HEK293 (cell line): Measurements from ENCODE around the gene TM4SF5.

ENCODE experiments used
- KLF9 ChIP-seq: fragments of 450-650 bp; formaldehyde crosslinking; IDR thresholded peaks from 2 replicates; pipeline ENCODE4 v1.5.1; 2016; ENCODE audit warnings: missing biosample characterization, missing genetic modification characterization, low read depth
- ZNF266 ChIP-seq: fragments of 450-650 bp; formaldehyde crosslinking; IDR thresholded peaks from 2 replicates; pipeline ENCODE4 v1.5.1; 2016; ENCODE audit warnings: missing biosample characterization, missing genetic modification characterization, low read depth
- ZNF677 ChIP-seq: fragments of 450-650 bp; IDR thresholded peaks from 2 replicates; pipeline ENCODE4 v1.5.0; 2018; ENCODE audit warnings: missing biosample characterization, mild to moderate bottlenecking, missing genetic modification characterization, moderate library complexity
- ZNF843 ChIP-seq: fragments of 450-650 bp; formaldehyde crosslinking; IDR thresholded peaks from 2 replicates; pipeline ENCODE4 v1.5.1; 2016; ENCODE audit warnings: missing biosample characterization, missing genetic modification characterization
- TF ChIP-seq, protein P1 (sequence below): fragments of 450-650 bp; formaldehyde crosslinking; IDR thresholded peaks from 2 replicates; pipeline ENCODE4 v1.5.1; 2016; ENCODE audit warnings: missing biosample characterization, missing genetic modification characterization
- TF ChIP-seq, protein P2 (sequence below): fragments of 450-650 bp; formaldehyde crosslinking; IDR thresholded peaks from 2 replicates; pipeline ENCODE4 v1.5.1; 2016; ENCODE audit warnings: missing biosample characterization, missing genetic modification characterization
- TF ChIP-seq, protein P3 (sequence below): fragments of 450-650 bp; IDR thresholded peaks from 2 replicates; pipeline ENCODE4 v1.5.1; 2018; ENCODE audit warnings: missing biosample characterization, missing genetic modification characterization

DNA sequence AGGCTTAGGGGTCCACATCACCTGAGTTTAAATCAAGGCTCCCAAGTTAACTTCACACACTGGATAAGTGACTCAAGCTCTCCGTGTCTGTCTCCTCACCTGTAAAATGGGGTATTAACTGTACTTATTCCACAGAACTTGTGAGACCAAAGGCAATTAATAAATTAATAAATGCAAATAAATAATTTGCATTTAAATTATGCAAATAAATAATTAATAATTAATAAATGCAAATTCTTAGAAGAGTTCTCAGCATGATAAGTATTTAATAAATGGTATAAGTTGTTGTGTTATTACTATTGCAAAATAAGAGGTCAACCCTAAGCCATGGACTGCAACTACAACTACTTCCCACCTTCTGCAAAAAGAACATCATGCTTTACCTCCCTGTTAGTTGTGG is 18.3 kb upstream of the TM4SF5 start:
- TF ChIP-seq ZNF843 (tag by site-specific recombination): no peak
- TF ChIP-seq, protein P1, sequence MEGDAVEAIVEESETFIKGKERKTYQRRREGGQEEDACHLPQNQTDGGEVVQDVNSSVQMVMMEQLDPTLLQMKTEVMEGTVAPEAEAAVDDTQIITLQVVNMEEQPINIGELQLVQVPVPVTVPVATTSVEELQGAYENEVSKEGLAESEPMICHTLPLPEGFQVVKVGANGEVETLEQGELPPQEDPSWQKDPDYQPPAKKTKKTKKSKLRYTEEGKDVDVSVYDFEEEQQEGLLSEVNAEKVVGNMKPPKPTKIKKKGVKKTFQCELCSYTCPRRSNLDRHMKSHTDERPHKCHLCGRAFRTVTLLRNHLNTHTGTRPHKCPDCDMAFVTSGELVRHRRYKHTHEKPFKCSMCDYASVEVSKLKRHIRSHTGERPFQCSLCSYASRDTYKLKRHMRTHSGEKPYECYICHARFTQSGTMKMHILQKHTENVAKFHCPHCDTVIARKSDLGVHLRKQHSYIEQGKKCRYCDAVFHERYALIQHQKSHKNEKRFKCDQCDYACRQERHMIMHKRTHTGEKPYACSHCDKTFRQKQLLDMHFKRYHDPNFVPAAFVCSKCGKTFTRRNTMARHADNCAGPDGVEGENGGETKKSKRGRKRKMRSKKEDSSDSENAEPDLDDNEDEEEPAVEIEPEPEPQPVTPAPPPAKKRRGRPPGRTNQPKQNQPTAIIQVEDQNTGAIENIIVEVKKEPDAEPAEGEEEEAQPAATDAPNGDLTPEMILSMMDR (tag by site-specific recombination): no peak
- no peak for TF ChIP-seq KLF9 (tag by site-specific recombination)
- TF ChIP-seq, protein P2, sequence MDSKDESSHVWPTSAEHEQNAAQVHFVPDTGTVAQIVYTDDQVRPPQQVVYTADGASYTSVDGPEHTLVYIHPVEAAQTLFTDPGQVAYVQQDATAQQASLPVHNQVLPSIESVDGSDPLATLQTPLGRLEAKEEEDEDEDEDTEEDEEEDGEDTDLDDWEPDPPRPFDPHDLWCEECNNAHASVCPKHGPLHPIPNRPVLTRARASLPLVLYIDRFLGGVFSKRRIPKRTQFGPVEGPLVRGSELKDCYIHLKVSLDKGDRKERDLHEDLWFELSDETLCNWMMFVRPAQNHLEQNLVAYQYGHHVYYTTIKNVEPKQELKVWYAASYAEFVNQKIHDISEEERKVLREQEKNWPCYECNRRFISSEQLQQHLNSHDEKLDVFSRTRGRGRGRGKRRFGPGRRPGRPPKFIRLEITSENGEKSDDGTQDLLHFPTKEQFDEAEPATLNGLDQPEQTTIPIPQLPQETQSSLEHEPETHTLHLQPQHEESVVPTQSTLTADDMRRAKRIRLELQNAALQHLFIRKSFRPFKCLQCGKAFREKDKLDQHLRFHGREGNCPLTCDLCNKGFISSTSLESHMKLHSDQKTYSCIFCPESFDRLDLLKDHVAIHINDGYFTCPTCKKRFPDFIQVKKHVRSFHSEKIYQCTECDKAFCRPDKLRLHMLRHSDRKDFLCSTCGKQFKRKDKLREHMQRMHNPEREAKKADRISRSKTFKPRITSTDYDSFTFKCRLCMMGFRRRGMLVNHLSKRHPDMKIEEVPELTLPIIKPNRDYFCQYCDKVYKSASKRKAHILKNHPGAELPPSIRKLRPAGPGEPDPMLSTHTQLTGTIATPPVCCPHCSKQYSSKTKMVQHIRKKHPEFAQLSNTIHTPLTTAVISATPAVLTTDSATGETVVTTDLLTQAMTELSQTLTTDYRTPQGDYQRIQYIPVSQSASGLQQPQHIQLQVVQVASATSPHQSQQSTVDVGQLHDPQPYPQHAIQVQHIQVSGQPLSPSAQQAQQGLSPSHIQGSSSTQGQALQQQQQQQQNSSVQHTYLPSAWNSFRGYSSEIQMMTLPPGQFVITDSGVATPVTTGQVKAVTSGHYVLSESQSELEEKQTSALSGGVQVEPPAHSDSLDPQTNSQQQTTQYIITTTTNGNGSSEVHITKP (tag by site-specific recombination): no peak
- TF ChIP-seq ZNF266 (tag by site-specific recombination): no peak
- TF ChIP-seq ZNF677 (tag by site-specific recombination): no peak
- TF ChIP-seq, protein P3, sequence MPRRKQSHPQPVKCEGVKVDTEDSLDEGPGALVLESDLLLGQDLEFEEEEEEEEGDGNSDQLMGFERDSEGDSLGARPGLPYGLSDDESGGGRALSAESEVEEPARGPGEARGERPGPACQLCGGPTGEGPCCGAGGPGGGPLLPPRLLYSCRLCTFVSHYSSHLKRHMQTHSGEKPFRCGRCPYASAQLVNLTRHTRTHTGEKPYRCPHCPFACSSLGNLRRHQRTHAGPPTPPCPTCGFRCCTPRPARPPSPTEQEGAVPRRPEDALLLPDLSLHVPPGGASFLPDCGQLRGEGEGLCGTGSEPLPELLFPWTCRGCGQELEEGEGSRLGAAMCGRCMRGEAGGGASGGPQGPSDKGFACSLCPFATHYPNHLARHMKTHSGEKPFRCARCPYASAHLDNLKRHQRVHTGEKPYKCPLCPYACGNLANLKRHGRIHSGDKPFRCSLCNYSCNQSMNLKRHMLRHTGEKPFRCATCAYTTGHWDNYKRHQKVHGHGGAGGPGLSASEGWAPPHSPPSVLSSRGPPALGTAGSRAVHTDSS (tag by site-specific recombination): no peak
